GM18511 (cell line): ENCODE measurements around the gene IMPDH2.

ENCODE experiments used
- ATAC-seq: cut with Tn5 transposase; IDR thresholded peaks from one replicate; pipeline ENCODE4 v1.9.1; 2021; ENCODE audit warnings: mild to moderate bottlenecking, moderate library complexity; ENCODE audit not compliant: unreplicated experiment

Gene IMPDH2

DNA sequence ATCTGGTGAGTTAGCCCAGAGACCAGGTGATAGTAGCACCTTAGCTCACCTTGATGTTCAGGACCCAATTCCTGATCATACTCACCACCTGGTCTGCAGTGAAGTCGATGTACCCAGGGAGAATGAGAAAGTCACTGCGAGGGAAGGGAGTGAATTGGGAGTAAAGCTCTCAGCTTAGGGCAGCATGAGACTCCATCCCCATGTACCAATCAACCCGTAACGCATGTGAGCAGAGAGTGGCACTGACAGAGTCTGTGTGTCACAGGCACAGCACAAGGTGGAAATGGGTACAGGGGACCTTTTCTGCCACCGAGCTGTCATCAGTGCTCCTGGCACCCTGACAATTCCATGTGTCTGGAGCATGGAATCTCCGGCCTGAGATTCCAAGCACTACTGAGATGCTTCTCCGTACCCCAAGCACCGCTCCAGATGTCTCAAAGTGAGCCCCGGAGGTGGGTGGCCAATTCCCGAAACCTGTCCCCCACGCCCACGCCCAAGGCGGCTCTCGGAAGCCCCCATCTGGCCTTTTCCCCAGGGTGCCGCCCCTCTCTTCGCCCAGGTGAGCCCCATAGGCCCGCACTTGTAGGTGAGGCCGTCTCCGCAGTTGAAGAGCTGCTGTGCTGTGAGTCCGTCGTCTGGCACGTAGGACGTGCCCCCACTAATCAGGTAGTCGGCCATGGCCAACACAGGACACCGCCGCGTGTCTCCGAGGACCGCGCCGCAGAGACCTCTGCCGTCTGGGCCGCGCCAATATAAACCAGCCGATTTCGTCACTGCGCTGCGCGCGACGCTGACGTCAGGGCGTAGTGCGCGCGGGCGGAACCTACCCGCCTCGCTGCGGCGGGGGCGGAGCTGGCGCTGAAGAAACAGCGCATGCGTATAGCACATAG, at the start of gene IMPDH2:
TSS of gene IMPDH2 (minus strand) at position 726 of the 890 bp plus-strand sequence. CDS start at position 678, 48 bp downstream.
- peak; percentile 91 for ATAC-seq

DNA sequence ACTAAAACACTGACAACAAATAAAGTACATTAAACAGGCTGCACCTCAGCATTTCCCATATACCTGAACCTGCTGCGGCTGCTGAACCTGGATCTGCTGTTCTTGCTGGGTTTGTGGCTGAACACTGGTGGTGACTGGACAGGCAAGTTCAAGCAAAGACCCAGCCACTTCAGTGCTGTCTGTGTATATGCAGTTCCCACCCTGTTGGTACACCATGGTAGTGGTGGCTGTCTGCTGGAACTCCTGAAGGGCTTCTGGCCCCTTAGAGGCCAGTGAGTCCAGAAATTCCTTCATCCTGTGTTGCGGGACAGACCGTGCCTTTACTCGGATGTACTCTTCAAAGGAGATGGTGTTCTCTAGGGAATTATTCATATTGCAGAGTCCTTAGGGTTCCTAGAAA, 47.4 kb upstream of the IMPDH2 start:
- no peak for ATAC-seq

DNA sequence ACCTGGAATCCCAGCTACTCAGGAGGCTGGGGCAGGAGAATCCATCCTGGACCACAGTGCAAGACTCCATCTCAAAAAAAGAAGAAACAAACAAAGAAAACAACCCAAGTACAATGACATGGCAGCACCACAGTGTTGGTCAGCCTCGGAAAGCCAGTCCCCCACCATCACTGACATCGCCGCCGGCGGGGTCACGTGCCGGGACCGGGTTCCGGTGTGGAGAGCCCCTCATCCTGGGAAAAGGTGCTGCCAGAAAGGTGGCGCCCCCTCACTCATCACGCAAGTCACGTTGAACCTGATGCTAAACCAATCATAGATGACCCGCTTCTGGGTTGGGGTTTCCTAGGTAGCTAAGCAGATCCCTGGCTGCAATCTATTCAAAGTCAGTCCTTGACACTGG, 46.9 kb upstream of the IMPDH2 start:
- no peak for ATAC-seq

DNA sequence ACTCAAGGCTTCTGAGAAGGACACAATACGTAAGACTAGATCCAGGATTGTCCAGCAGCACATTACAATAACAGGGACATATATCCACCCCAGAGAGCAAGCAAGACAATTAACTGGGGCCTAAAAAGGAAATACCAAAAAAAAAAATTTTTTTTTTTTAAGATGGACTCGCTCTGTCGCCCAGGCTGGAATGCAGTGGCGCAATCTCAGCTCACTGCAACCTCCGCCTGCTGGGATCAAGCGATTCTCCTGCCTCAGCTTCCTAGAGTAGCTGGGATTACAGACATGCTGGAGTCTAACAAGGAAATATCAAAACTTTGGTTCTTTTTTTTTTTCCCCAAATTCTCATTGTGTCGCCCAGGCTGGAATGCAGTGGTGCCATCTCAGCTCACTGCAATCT, 28.8 kb upstream of the IMPDH2 start:
- ATAC-seq = no peak

DNA sequence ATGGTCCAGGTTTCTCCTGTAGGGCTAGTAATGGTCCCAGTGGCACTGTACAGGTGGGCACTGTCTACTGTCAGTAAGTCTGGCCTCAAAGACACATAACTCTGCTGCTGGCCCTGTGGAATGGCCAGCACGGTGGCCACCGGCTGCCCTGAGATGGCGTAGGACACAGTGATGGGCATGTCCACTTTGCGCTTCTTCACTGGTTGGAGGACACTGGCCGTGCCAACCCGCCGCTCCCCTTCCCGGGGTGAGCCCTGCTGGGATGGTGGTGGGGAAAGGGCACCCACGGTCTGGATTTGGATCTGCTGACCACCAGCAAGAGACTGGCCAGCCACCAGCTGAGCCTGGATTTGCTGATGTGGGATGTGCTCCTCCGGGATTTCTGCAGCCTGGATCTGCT, 28.1 kb upstream of the IMPDH2 start:
- no peak for ATAC-seq

DNA sequence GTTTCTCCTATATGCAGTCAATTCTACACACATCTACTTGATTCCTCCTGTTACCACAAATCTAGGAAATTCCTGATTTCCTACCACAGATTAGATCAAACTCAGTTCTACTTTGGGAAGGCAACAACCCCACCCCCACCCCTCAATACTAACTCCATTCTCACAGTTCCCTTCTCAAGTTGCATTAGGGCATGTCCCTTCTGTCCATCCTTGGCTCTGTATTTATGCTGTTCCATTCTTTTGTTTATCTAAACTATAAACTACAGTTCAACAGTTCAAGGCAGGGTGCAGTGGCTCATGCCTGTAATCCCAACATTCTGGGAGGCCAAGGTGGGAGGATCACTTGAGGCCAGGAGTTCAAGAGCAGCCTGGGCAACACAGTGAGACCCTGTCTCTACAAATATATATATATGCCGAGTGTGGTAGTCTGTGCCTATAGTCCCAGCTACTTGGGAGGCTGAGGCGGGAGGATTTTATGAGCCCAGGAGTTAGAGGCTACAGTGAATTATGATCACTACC, 25.2 kb upstream of the IMPDH2 start:
- no peak for ATAC-seq

DNA sequence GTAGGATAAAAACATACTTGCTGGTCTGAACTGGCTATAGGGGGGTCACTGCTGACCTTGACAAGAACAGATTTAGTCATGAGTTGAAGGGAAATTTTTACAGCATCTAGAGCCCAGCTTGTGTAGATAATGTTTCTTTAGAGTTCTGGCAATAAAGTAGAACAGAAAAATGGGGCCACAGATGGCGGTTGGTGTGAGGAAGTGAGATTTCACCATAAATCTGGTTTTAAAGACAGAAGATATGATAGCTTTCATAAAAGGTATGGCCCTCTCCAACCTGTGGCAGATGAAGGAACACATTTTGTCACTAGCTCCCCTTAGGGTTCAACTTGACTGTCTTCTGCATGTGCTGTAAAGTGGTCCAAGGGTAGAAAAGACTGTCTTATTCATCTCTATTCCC, 24.3 kb upstream of the IMPDH2 start:
- no peak for ATAC-seq

DNA sequence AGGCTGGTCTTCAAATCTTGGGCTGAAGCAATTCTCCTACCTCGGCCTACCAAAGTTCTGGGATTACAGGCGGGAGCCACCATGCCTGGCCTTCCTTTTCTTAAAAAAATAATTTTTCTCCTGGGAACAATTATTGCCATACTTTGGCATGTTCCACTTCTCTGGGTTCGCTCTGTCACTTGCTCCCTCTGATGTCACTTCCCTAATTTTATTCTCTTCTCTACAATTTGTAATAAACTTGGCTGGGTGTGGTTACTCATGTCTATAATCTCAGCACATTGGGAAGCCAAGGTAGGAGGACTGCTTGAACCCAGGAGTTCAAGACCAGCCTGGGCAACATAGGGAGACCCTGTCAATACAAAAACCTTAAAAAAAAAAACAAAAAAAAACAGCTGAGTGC, 6.1 kb upstream of the IMPDH2 start:
- ATAC-seq = no peak

DNA sequence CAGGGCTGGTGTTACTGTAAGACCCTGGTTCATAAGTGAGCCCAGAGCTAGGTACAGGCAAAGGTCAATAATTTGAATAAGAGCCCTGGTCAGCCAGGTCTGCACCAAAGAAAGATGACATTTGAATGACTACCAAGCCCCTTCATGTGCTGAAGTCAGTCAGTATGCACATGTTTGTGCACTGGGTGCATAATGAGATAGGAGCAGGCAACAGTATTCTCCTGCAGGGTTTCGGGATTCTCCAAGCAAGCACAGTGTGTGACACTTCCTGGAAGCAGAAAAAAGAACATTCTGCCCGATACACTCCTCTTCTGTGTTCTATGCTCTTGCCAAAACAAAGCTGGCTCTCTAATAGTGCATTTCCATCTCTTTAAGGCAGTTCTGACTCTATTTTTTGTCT, 5.5 kb upstream of the IMPDH2 start:
- no peak for ATAC-seq

DNA sequence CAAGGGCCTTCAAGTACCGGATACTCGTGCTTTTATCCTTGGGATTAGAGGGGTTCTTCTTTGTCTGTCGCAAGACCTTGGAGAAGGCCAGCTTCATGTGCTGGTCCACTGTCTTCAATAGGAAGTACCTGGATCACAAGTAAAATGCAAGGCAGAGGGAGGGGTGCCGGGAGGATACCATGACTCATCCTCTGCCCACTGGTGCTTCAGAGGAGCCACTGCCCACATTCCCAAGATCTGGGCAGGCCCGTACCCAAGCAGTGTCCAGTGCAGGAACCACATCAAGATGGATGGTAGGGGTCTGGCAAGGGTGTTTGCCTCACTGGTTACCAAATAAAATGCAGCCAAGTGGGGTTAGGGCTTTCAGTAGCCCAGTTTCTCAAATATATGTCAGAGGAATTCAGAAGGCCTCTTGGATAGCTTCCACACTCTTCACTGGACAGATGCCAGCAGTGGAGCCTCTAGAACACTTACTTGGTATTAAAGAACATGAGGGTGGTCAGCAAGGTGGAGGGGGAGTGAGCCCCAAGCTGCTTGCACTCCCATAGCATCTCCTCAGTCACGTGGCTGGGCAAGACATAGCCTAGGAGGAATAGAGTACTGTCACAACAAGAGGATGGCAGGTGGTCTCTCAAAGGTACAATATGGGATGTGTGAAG, 3.6 kb upstream of the IMPDH2 start:
- ATAC-seq = no peak

DNA sequence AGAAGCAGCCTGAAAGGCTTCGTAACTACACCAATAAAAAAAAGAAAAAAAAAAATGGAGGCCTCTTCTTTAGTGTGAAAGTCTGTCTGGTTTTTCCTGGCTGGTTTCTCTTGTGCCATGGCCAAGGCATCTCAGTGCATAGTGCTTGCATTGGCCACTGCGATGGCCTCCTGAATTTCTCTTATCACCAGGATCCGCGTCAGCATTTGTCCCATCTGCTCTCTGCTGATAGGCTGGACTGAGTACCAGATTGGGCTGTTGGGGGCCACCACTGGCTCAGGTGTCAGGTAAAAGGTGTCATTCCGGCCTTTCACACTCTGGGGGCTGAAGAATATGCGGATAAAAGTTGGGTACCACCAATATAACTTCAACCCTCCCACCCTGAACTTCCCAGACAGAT, 1.1 kb upstream of the IMPDH2 start:
- ATAC-seq = no peak

DNA sequence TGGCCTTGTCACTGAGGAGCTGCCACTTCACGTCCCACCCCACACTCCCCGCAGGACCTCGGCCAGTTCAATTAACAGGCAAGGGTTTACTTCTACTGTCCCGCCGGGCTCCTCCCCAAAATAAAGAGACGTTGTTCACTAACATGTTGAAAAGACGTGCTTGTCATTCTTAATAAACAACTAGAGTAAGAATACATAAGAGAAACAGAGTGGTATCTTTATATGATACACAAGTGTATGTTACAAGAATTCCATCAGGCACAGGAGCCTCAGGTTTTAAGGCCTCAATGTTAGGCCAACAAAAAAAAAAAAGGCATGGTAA, 326 bp upstream of the IMPDH2 start:
- ATAC-seq = no peak

DNA sequence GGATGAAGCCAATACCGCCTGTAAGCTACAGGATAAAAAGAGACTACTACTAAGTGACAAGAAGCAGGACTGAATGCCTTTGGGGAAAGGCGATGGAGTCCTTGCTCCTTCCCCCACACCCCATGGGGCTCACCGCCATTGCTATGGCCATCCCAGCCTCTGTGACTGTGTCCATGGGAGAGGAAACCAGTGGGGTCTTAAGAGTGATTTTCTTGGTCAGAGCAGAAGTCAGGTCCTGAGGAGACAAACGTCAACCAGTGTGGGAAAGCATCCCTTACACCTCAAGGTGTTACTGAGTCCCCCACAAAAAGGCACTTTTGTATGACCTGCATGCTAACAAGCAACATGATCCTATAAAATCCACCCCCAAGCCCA, 913 bp downstream of the IMPDH2 start:
- no peak for ATAC-seq

DNA sequence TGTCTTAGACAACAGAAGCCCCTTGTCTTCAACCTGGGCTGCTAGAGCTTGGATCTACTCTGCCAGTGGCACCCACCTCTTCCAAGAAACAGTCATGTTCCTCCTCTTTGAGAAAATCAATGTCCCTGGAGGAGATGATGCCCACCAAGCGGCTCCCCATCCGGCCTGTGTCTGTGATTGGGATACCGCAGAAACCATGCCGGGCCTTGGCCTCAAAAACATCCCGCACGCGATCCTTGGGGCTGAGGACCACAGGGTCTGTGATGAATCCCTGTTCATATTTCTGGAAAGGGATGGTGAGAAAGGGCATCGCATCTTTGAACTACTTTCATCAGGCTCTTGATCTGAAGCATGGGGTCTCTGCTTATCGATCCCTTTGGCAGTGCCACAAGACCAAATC, 1.6 kb downstream of the IMPDH2 start:
- no peak for ATAC-seq

DNA sequence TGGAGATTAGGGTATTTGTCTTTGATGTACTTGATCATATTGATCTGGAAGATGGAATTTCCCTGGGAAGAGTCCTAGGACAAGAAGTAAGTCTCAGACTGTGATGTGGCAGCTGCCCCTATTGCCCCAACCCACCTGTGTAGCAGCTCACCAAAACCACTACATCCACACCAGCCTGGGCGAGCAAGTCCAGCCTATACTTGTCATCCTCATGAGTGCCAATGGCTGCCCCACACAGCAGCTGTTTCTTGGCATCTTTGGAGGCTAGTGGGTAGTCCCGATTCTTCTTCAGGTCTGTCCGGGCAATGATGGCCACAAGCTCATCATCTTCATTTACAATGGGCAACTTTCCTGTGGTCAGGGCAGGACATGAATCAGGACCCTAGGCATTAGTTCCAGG, 2.7 kb downstream of the IMPDH2 start:
- ATAC-seq = no peak

DNA sequence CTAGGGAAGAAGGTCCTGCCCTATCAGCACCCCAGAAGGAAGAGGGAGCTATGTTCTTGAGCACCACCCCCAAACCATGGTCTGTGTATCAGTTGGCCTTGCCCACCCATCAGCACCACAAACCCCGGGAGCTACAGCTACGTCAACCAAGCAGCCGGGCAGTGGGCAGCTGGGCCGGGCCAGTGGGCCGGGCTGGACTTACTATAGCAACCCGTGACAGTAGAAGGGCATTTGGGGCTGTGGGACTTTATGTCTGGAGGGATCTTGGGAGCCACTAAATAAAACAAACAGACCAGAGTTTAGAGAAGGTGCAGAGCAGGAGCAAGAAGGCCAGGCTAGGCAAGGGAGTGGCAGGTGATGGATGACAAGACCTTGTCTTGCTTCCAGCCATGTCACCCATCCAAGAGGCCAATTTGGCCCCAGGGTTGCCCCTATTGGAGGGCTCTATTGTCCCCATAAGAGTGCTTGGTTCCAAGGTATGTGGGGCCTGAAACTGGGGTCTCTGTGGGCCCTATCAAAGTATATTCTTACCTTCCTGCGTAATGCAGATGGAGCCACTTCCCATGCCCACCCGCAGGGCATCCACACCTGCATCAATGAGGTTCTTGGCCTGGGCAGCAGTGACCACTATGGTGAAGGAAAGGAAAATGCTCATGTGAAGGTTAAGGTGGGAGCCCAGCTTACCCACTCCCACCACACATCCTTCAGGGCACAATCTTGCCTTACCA, 3.2 kb downstream of the IMPDH2 start:
- ATAC-seq = no peak

DNA sequence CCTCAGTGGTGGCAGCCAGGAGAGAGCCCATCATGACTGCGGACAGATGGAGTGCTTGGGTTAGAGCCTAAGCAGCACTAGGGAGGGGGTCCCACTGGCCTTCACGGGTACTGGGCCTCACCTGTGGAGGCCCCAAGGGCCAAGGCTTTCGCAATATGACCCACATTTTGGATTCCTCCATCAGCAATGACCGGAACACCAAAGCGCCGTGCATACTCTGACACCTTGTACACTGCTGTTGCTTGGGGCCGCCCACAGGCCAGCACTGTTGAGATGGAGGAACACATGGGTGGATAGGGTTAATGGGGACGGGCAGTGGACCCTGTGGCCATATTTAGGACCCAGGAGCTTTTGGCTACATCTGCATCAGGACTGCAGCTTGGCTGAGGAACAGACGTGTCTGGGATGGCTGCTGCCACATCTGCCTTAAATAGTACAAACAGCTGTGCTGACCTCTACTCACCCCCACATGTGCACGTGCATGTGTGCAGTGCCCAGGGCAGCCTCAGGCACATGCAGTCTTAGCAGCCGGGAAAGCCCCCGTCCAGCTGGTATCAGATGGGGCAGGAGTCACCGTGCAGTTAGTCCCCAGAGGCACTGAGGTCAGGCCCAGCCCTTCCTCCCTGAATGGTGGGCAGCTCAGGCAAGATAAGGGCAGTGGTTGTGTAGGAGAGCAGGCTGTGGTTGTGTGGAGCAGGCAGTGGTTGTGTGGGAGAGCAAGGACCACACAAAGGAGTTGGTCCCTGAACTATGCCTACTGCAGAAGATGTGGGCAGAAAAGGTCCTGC, 4.0 kb downstream of the IMPDH2 start:
- no peak for ATAC-seq

DNA sequence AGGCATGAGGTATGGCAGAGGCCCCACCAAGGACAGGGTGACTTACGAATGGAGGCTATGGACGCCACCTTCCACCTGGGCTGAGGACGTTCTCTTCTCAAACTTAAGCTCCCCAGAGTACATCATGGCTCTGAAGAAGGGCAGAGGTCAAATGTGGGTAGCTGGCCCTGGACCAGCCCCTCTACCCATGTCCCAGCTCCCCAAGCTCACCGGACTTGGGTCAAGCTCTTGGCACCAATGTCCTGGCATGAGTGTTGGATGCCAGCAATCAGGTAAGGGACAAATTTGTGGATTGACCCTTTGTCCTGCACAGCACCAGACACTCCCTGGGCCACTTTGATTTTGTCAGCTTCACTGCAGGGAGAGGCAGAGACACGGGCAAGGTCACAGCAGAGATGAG, 4.7 kb downstream of the IMPDH2 start:
- ATAC-seq = no peak

DNA sequence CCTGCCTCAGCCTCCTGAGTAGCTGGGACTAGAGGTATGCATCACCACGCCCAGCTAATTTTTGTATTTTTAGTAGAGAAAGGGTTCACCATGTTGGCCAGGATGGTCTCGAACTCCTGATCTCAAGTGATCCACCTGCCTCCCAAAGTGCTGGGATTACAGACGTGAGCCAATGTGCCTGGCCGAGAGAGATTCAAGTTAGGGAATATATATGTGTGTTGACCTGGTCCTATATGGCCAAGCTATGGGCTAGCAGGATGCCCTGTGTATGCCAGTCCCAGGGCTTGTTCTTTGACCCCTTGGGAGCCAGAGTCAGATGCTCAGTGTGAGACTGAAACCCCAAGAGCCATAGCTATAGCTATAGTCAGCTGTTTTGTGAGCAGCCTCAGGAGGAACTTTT, 5.4 kb downstream of the IMPDH2 start:
- no peak for ATAC-seq

DNA sequence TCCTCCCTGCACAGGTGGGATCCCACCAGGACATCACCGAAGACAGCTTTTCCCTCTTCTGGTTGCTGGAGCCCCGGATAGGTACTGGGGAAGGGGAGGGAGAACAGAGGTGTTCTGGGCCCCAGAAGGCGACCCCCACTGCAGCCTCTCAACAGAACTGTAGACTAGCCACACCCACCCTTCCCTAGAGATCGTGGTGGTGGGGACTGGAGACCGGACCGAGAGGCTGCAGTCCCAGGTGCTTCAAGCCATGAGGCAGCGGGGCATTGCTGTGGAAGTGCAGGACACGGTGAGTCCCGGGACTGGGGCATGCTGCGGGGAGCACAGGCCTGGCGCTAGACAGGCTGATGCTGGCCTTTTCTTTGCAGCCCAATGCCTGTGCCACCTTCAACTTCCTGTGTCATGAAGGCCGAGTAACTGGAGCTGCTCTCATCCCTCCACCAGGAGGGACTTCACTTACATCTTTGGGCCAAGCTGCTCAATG, 6.5 kb downstream of the IMPDH2 start:
- no peak for ATAC-seq
